HepG2 (cell line): ENCODE measurements around the gene DOCK2. TPM values are rescaled to one million over a fixed set of nuclear protein-coding genes. Genes with fewer than 3 reads are reported as not detected.

Experiments
- ATAC-seq: fragments of 200-7000 bp; cut with Tn5 transposase; 3 replicates; pipeline ENCODE4 v1.9.1; 2020; ENCODE audit warnings: mild to moderate bottlenecking, moderate library complexity
- BruUV-seq: library from RNA; stranded (reverse); fragments of 400-500 nt; replicated peaks from 2 replicates; lab custom pipeline; 2021; lab: Mats Ljungman, UMichigan
- CTCF ChIA-PET: fragments of 300-600 bp; formaldehyde crosslinking; extraction: SDS; loops from one replicate; lab custom pipeline; 2021; ENCODE audit warnings: low total read pairs, inconsistent platforms, low intra/inter-chr PET ratio; lab: Yijun Ruan, JAX
- POLR2A ChIA-PET: fragments of 350-600 bp; sonication (Branson Sonifier 250); formaldehyde crosslinking; loops from one replicate; lab custom pipeline; 2020; ENCODE audit warnings: antibody characterized with exemption, inconsistent platforms; lab: Yijun Ruan, JAX
- DNase-seq: peaks from one replicate; pipeline ENCODE4 v3.0.0-alpha.2; 2015; ENCODE audit warnings: low spot score
- FAIRE-seq: peaks from 3 replicates; lab custom pipeline; 2011; peaks lifted over from hg19 to GRCh38; lab: Jason Lieb, UNC
- H2AFZ ChIP-seq: one replicate; pipeline ENCODE4 v1.6.1; 2011; ENCODE audit warnings: low read length, inconsistent platforms
- H3K27ac ChIP-seq: fragments of 300-600 bp; 3 replicates; pipeline ENCODE4 v1.8.0; 2011; ENCODE audit warnings: mixed run types, mild to moderate bottlenecking, mixed read lengths, low read length, inconsistent platforms; ENCODE audit not compliant: insufficient read depth; ENCODE audit errors: extremely low read length
- H3K27me3 ChIP-seq, 2 experiments: fragments of 200-600 bp in 1 of 2; 2 replicates in 1 of 2; 3 replicates in 1 of 2; pipeline versions ENCODE4 v1.6.0 to v1.8.0; 2011; ENCODE audit warnings: low read length in 2 of 2, mild to moderate bottlenecking in 2 of 2, moderate library complexity in 2 of 2, inconsistent platforms in 1 of 2; ENCODE audit not compliant: insufficient read depth in 2 of 2, control insufficient read depth in 1 of 2
- H3K36me3 ChIP-seq, 2 experiments: fragments of 200-600 bp in 1 of 2; replicated peaks in 1 of 2; 2 replicates in 1 of 2; 3 replicates in 1 of 2; pipeline versions ENCODE4 v1.5.1 to v1.8.0; 2011; ENCODE audit warnings: low read length in 2 of 2, inconsistent platforms in 1 of 2; ENCODE audit not compliant: insufficient read depth in 2 of 2, control insufficient read depth in 1 of 2
- H3K4me1 ChIP-seq: 2 replicates; pipeline ENCODE4 v1.5.1; 2012; ENCODE audit warnings: low read length, inconsistent platforms; ENCODE audit not compliant: insufficient read depth
- H3K4me2 ChIP-seq: 2 replicates; pipeline ENCODE4 v1.6.0; 2011; ENCODE audit warnings: low read depth, low read length, inconsistent platforms
- H3K4me3 ChIP-seq, 3 experiments: fragments of 200-600 bp in 1 of 3; sonication (generic), shearing (Covaris generic) in 1 of 3; replicated peaks in 1 of 3; 2 replicates each; pipeline ENCODE4 v1.5.1; 2011 to 2016; ENCODE audit warnings: low read length in 3 of 3, inconsistent platforms in 2 of 3, low read depth in 2 of 3, mild to moderate bottlenecking in 2 of 3, control low read depth in 1 of 3, mixed read lengths in 1 of 3; ENCODE audit not compliant: insufficient read depth in 1 of 3
- H3K79me2 ChIP-seq: one replicate; pipeline ENCODE4 v1.6.1; 2011; ENCODE audit warnings: low read length, inconsistent platforms; ENCODE audit not compliant: insufficient read depth
- H3K9ac ChIP-seq: 2 replicates; pipeline ENCODE4 v1.6.0; 2011; ENCODE audit warnings: mild to moderate bottlenecking, low read depth, low read length, inconsistent platforms; ENCODE audit not compliant: insufficient read depth
- H3K9me3 ChIP-seq: 2 replicates; pipeline ENCODE4 v1.5.1; 2012; ENCODE audit warnings: mild to moderate bottlenecking, low read length
- H4K20me1 ChIP-seq: 2 replicates; pipeline ENCODE4 v1.6.0; 2011; ENCODE audit warnings: inconsistent platforms, mild to moderate bottlenecking, low read length, moderate library complexity; ENCODE audit not compliant: insufficient read depth
- ATF6 ChIP-seq: sonication (generic); formaldehyde crosslinking; conservative IDR thresholded peaks from 2 replicates; pipeline ENCODE4 v1.4.0; 2020; ENCODE audit warnings: missing genetic modification reagents
- CBX5 ChIP-seq: sonication (generic); formaldehyde crosslinking; IDR thresholded peaks from 2 replicates; pipeline ENCODE4 v1.4.0; 2020; ENCODE audit warnings: missing genetic modification reagents, borderline replicate concordance
- EZH2 ChIP-seq: conservative IDR thresholded peaks from 2 replicates; pipeline ENCODE4 v1.6.1; 2012; ENCODE audit warnings: mild to moderate bottlenecking, low read depth, low read length, moderate library complexity
- NCOA1 ChIP-seq: sonication (generic); formaldehyde crosslinking; IDR thresholded peaks from 2 replicates; pipeline ENCODE4 v1.9.0; 2021; ENCODE audit warnings: missing genetic modification reagents
- ZFP1 ChIP-seq: IDR thresholded peaks from 2 replicates; pipeline ENCODE4 v1.6.1; 2016
- ZNF18 ChIP-seq: sonication (generic); formaldehyde crosslinking; IDR thresholded peaks from 2 replicates; pipeline ENCODE4 v1.8.0; 2022; ENCODE audit warnings: mild to moderate bottlenecking, missing genetic modification reagents; ENCODE audit not compliant: insufficient replicate concordance
- ZNF337 ChIP-seq: sonication (generic); formaldehyde crosslinking; IDR thresholded peaks from 2 replicates; pipeline ENCODE4 v1.5.1; 2020; ENCODE audit warnings: missing genetic modification reagents, low read depth, mild to moderate bottlenecking, borderline replicate concordance
- ZNF614 ChIP-seq: IDR thresholded peaks from 2 replicates; pipeline ENCODE4 v1.6.1; 2018; ENCODE audit warnings: missing biosample characterization, missing genetic modification reagents, inconsistent platforms, borderline replicate concordance
- ZNF678 ChIP-seq: sonication (generic); formaldehyde crosslinking; IDR thresholded peaks from 2 replicates; pipeline ENCODE4 v1.4.0; 2020; ENCODE audit warnings: mild to moderate bottlenecking, missing genetic modification reagents
- ZNF747 ChIP-seq: sonication (generic); formaldehyde crosslinking; IDR thresholded peaks from 2 replicates; pipeline ENCODE4 v1.8.1; 2023; ENCODE audit warnings: missing genetic modification reagents, mild to moderate bottlenecking, borderline replicate concordance
- ZNF781 ChIP-seq: sonication (generic); formaldehyde crosslinking; IDR thresholded peaks from 2 replicates; pipeline ENCODE4 v1.5.1; 2020; ENCODE audit warnings: borderline replicate concordance, mild to moderate bottlenecking, missing genetic modification reagents; ENCODE audit errors: not compliant biosample characterization
- WGBS: methylation state at CpG from one replicate; pipeline ENCODE4 v1.1.6; 2017; ENCODE audit warnings: low lambda C conversion rate; 5-methylcytosine and 5-hydroxymethylcytosine counted together
- in situ Hi-C: cut with HindIII; loops from 2 replicates; pipeline ENCODE4 v1.10.0; 2017; ENCODE audit warnings: low pct_unique_long_range_greater_than_20kb; ENCODE audit not compliant: extremely low pct_ligation_motif_present
- intact Hi-C: fragments of 100-400 bp; cut with micrococcal nuclease; formaldehyde crosslinking; loops from one replicate; pipeline ENCODE4 v1.10.0; 2022; ENCODE audit not compliant: unreplicated experiment
- polyA plus RNA-seq, 8 experiments: library from polyadenylated mRNA; depleted of rRNA in 3 of 8; stranded (reverse) in 7 of 8; unstranded in 1 of 8; fragments of >200 nt; fragmentation: Illumina TruSeq in 4 of 8; extraction: Trizol in 4 of 8; gene quantifications; 2 replicates each; pipeline versions ENCODE4 v1.2.1 to v1.2.3, GENCODE V29; 2011 to 2016; ENCODE audit warnings: low read depth in 4 of 8, missing spikeins in 1 of 8, mixed read lengths in 1 of 8; ENCODE audit not compliant: insufficient read depth in 1 of 8
- total RNA-seq, 5 experiments: library from RNA; depleted of rRNA; stranded (reverse); fragments of >200 nt; fragmentation: Illumina TruSeq; extraction: Trizol; gene quantifications; 2 replicates each; pipeline ENCODE4 v1.2.3, GENCODE V29; 2016; ENCODE audit warnings: low read depth in 1 of 5
- TF ChIP-seq, protein P1 (sequence below): sonication (generic); formaldehyde crosslinking; IDR thresholded peaks from 2 replicates; pipeline ENCODE4 v1.5.1; 2020; ENCODE audit warnings: mild to moderate bottlenecking, missing genetic modification reagents, moderate library complexity

DOCK2 gene
- total and polyA plus RNA-seq, 2 of the 13 experiments (the other 11 are each of a cell fraction or from before 2014, with no cell fraction given), result not detected

- Histone ChIP-seq H3K36me3 (no peaks in the 10 kb centered on the region), H3K4me1 (no peaks in the 10 kb centered on the region), H2AFZ (no peak overlapping the region), H3K27me3 (no peaks in the 10 kb centered on the region), H3K27ac (no peak overlapping the region), H3K9ac (no peak overlapping the region), H3K79me2 (no peaks in the 10 kb centered on the region), H3K4me3 (no peak overlapping the region), H4K20me1 (no peaks in the 10 kb centered on the region), H3K4me2 (no peak overlapping the region), H3K9me3 (no peaks in the 10 kb centered on the region)
- ATAC-seq (no peak), FAIRE-seq (no peak), DNase-seq (no peak)
- in situ Hi-C loops, result no loop called here
- CTCF ChIA-PET, result no interaction called here
- no TSS peak for BruUV-seq
- POLR2A ChIA-PET, result no interaction called here
- intact Hi-C loops, result no loop called here
- no peak for TF ChIP-seq ATF6 (CRISPR knock-in tag)
- no peak for TF ChIP-seq ZFP1
- no peak for TF ChIP-seq ZNF614 (CRISPR knock-in tag)
- TF ChIP-seq ZNF678 (CRISPR knock-in tag), result no peak
- WGBS, result 0% methylated on average over 1 of the region's 1 CpG
These were observed 285.4 kb downstream of the DOCK2 start for GRCh38 chr5:169922474-169922873.

DNA sequence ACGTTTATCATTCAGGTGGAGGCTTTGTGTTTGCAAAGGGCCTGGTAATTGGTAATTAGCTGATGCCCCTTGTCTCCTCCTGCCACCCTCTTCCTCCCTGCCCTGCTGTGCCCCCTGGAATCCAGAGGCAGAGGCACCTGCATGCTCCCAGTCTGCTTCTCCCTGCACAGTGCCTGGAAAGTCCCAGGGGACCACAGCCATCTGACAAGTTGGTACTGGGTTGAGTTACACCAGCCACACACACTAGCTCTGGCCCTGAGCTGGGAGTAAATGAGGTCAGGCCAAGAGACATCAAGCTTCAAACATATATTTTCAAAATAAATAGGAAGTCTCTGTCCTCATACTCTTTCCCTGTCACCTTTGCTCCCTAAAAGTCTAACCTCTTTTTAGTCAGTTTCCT lies 286.9 kb downstream of the DOCK2 start:
- H3K79me2 ChIP-seq, result no peaks in the 10 kb centered on the region
- ATAC-seq (no peak), DNase-seq (no peak), FAIRE-seq (no peak)
- POLR2A ChIA-PET, result no interaction called here
- in situ Hi-C loops (no loop called here), intact Hi-C loops (no loop called here)
- WGBS, result 22% methylated on average over 1 of the region's 1 CpG
- H2AFZ ChIP-seq, result no peak overlapping the region
- no peaks in the 10 kb centered on the region for H3K36me3 ChIP-seq
- H3K27ac ChIP-seq, result no peak overlapping the region
- no TSS peak for BruUV-seq
- H3K4me3 ChIP-seq, result no peak overlapping the region
- H4K20me1 ChIP-seq, result no peaks in the 10 kb centered on the region
- no peaks in the 10 kb centered on the region for H3K4me1 ChIP-seq
- TF ChIP-seq, protein P1, sequence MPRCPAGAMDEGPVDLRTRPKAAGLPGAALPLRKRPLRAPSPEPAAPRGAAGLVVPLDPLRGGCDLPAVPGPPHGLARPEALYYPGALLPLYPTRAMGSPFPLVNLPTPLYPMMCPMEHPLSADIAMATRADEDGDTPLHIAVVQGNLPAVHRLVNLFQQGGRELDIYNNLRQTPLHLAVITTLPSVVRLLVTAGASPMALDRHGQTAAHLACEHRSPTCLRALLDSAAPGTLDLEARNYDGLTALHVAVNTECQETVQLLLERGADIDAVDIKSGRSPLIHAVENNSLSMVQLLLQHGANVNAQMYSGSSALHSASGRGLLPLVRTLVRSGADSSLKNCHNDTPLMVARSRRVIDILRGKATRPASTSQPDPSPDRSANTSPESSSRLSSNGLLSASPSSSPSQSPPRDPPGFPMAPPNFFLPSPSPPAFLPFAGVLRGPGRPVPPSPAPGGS, result no peak
- TF ChIP-seq NCOA1 (no peak), EZH2 (no peak), CBX5 (CRISPR knock-in tag) (no peak), ZNF747 (no peak), ZNF781 (no peak), ZNF337 (CRISPR knock-in tag) (no peak), ZNF18 (CRISPR knock-in tag) (no peak)
- H3K4me2 ChIP-seq, result no peak overlapping the region
- CTCF ChIA-PET, result no interaction called here
- no peaks in the 10 kb centered on the region for H3K9me3 ChIP-seq
- H3K27me3 ChIP-seq, result peaks cover 2 to 5% of the 10 kb centered on the region in 2 experiments; a peak in 1 of 5 replicates
- no peak overlapping the region for H3K9ac ChIP-seq
